Mesenteric fat pad (tissue), 1 donor: ENCODE results near the gene LIFR. TPM values are rescaled to one million over a fixed set of nuclear protein-coding genes. Genes with fewer than 3 reads are reported as not detected.

Experiments
- DNase-seq: peaks from one replicate; pipeline ENCODE4 v3.0.0-alpha.2; 2020; ENCODE audit warnings: low spot score
- total RNA-seq: library from RNA; stranded (reverse); fragmentation: NEBNext Ultra II Directional; extraction: Animal tissue kit (Norgen Biotek cat#: 25700); gene quantifications from one replicate; pipeline ENCODE4 v1.2.1, GENCODE V29; 2021
- donor health status: DM: yes; HTN: yes; CAD: no.

The LIFR gene
- total RNA-seq, 1 donor from 2014 or later = 97.9 TPM

GRCh38 chr5:38551030-38552017 lies 5.1 kb downstream of the LIFR start:
- no peak for DNase-seq

- no peak for DNase-seq
Observed at GRCh38 chr5:38548064-38548759, 8.2 kb downstream of the LIFR start.

GRCh38 chr5:38547257-38547656 lies 9.2 kb downstream of the LIFR start:
- no peak for DNase-seq

GRCh38 chr5:38546691-38547146 lies 9.7 kb downstream of the LIFR start:
- no peak for DNase-seq

- DNase-seq = no peak
Observed at GRCh38 chr5:38543886-38544285, 12.6 kb downstream of the LIFR start.

GRCh38 chr5:38543074-38543473 lies 13.4 kb downstream of the LIFR start:
- DNase-seq = no peak

- DNase-seq = no peak
Observed at GRCh38 chr5:38541174-38541725, 15.2 kb downstream of the LIFR start.

GRCh38 chr5:38540314-38540713 lies 16.1 kb downstream of the LIFR start:
- DNase-seq = no peak

GRCh38 chr5:38538161-38538560 lies 18.3 kb downstream of the LIFR start:
- DNase-seq = no peak

- no peak for DNase-seq
Observed at GRCh38 chr5:38537505-38537904, 18.9 kb downstream of the LIFR start.

- DNase-seq = no peak
Observed at GRCh38 chr5:38536968-38537367, 19.5 kb downstream of the LIFR start.

GRCh38 chr5:38535845-38536244 lies 20.6 kb downstream of the LIFR start:
- no peak for DNase-seq

- DNase-seq = no peak
Observed at GRCh38 chr5:38535248-38535750, 21.1 kb downstream of the LIFR start.

- no peak for DNase-seq
Observed at GRCh38 chr5:38534156-38534453, 22.3 kb downstream of the LIFR start.

- DNase-seq = no peak
Observed at GRCh38 chr5:38533286-38534155, 22.9 kb downstream of the LIFR start.

- DNase-seq = no peak
Observed at GRCh38 chr5:38532165-38532669, 24.2 kb downstream of the LIFR start.

- no peak for DNase-seq
Observed at GRCh38 chr5:38531518-38531917, 24.9 kb downstream of the LIFR start.

GRCh38 chr5:38529955-38530646 lies 26.3 kb downstream of the LIFR start:
- no peak for DNase-seq

GRCh38 chr5:38528162-38528703 lies 28.2 kb downstream of the LIFR start:
- no peak for DNase-seq

- no peak for DNase-seq
Observed at GRCh38 chr5:38527475-38527874, 29.0 kb downstream of the LIFR start.
